DMS153 treated with DMSO at 0.1 percent for 48 hours (cell line): ENCODE data around the gene METAP1D.
A peak's percentile ranks its signal among the peaks of the same experiment; 100 is the strongest.
"Not testable (repeated sequence)": the region's sequence is repeated elsewhere in the genome, so short reads cannot be mapped to it uniquely, and the experiment has no call there.

Source experiments
- DNase-seq: peaks from one replicate; lab custom pipeline; 2025; ENCODE audit not compliant: unreplicated experiment; lab: John Stamatoyannopoulos, UW

Gene METAP1D

GRCh38 chr2:171999604-172000469, at the start of gene METAP1D:
TSS of gene METAP1D (plus strand) at chr2:171999953. CDS start at chr2:171999970, 17 bp downstream.
- peak; percentile 69 for DNase-seq

- DNase-seq: no peak
These were observed 47.5 kb upstream of the METAP1D start for GRCh38 chr2:171952276-171952675.

DNA sequence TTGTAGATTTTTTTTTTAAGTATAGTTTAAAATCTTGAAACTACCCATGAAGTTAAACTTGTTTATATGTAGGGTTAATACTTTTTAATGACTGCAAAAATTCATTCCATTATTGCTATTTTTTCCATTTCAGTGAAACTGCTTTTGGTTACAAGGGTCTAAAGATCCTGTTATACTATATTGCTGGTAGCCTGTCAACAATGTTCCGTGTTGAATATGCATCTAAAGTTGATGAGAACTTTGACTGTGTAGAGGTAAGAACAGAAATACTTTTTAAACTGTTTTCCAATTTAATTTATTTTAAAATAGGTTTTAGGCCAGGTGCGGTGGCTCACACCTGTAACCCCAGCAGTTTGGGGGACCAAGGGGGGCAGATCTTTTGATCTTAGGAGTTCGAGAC, 47.0 kb upstream of the METAP1D start:
- no peak for DNase-seq

GRCh38 chr2:171956135-171956825, 43.5 kb upstream of the METAP1D start:
- no peak for DNase-seq

GRCh38 chr2:171957061-171957460, 42.7 kb upstream of the METAP1D start:
- DNase-seq: peak; percentile 4

DNA sequence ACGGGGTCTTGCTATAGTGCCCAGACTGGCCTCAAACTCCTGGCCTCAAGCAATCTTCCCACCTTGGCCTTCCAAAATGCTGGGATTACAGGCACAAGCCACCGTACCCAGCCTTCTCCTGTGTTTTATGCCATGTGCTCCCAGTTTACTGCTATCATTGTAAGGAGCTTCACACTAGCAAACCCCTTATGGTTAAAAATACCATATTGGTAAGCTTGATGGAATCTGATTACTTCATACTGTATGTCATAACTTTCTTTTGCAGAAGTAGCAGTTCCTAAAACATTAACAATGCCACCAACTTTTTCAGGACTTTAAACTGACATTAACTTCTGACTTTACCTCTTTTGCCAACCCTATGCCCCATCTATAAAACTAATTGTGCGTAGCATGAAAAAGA, 41.3 kb upstream of the METAP1D start:
- no peak for DNase-seq

GRCh38 chr2:171959998-171960397, 39.8 kb upstream of the METAP1D start:
- DNase-seq: no peak

- DNase-seq: no peak
These were observed 39.2 kb upstream of the METAP1D start for GRCh38 chr2:171960570-171960969.

DNA sequence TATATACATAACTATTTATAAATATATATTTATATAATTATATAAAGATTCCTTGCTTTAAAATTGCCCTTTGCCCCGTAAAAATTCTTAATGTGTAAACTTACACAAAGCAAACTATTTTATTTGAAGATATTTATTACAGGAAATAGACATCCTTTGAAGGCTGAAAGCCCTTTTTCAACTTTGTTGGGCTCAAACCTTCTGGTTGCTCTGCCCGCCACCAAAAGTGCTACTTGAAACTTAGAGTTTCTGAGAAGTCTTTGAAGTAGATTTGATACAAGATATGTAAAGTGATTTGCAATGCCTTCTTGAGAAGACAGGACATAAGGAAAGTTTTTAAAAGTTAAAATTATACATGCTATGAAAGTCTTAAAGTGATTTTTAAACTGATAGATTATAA, 36.6 kb upstream of the METAP1D start:
- no peak for DNase-seq

DNA sequence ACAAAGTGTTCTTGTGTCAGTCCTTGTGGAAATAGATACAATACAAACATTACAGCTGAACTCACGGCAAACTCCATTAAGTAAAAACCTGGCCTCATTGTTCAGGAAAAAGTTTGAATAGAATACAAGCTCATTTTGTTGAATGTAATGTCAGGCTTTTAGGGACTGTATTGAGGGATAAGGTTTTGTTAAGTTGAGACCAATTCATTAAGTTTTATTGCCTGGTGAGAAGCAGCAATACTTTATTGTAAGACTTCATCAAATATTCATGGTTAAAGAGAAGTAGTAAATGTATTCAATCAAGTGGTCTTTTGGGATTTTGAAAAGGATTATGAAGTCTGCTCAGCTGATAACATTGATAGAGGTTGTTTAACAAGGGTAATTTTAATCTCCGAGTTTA, 35.4 kb upstream of the METAP1D start:
- peak; percentile 66 for DNase-seq

GRCh38 chr2:171965238-171965637, 34.5 kb upstream of the METAP1D start:
- no peak for DNase-seq

DNA sequence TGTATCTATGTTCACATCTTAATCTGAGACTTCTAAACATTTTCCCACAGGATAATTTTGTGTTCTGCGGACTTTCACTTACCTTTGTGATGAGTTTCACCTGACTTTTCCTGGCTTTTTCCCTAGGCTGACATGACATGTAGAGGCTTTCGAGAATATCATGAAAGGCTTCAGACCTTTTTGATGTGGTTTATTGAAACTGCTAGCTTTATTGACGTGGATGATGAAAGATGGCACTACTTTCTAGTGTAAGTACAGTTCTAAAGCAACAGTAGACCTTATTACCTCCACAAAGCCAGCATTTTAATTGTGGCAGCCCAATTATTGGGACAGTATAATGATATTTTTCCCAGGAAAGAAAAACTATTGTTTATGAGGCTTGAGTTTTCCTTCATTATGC, 34.1 kb upstream of the METAP1D start:
- no peak for DNase-seq

DNA sequence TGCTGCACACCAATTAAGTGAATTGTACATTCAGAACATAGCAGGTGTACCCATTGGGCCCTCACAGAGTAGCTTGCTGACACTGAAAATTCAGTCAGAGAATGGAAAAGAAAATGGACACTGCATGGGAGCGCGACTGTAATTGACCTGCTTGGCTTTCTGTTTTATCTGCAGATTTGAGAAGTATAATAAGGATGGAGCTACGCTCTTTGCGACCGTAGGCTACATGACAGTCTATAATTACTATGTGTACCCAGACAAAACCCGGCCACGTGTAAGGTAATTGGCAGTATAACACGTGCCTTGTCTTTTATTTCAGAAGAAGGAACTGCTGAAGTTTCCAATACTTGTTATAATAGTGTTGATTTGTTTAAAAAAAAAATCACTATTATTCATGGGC, 33.5 kb upstream of the METAP1D start:
- DNase-seq: no peak

GRCh38 chr2:171966688-171967087, 33.1 kb upstream of the METAP1D start:
- no peak for DNase-seq

DNA sequence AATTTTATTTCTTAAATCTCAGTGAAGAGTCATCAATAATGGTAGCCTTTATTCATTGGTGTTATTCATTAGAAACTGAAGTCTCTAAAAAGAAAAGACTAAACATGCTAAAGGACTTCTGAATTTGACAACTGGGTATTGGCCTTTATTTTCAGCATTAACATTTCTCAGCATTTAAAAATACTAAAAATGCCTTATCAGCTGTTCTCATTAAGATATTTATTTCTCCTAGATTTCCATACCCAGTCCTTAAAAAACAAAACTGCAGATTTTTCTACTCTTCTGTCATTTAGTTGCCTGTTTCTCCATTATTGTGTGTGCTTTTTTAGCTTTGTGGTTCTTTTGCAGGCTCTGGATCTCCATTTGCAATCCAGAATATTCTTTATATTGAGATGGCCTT, 31.2 kb upstream of the METAP1D start:
- DNase-seq: no peak

DNA sequence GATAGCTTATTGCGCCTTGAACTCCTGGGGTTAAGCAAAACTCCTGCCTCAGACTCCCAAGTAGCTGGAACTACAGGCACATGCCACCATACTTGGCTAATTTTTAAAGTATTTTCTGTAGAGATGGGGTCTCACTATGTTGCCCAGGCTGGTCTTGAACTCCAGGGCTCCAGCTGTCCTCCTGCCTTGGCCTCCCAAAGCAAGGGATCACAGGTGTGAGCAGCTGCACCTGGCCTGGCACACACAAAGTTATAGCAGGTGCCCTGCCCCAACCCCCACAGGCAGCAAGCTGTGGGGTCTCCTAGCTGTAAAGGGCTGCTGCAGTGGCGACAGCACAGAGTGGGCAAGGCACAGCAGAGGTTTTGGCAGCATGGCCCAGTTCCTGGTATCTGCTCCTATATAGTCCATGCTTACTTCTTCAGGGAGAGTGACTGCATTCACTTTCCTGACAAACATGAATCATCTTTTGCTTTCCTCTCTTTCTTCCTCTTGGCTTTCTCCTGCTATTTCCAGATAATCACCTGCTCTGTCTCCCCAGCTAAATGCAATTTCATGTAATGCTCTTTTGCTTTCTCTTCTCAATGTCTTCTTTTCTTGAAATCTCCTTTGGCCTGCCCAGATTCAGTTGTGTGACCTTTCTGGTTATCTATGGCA, 27.3 kb upstream of the METAP1D start:
- DNase-seq: no peak

- no peak for DNase-seq
These were observed 20.6 kb upstream of the METAP1D start for GRCh38 chr2:171979103-171979502.

- DNase-seq: not testable (repeated sequence)
These were observed 15.8 kb upstream of the METAP1D start for GRCh38 chr2:171983924-171984323.

DNA sequence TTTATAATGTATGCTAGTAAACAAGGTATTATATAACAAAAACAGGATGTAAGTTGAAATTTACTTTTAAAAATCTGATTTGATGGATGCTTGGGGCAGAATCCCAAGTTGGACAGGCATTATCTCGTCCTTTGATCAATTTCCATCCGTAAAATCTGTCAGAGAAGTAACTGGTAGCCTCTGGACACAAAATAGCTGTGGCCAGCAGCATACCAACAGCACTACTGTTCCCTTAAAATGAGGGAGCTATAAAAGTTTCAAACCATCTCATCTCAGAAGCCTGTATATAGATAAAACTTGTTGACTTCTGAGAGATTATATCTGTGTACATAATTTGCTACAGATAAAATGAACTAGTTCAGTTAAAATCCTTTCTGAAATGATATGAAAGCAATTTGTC, 14.7 kb upstream of the METAP1D start:
- no peak for DNase-seq

DNA sequence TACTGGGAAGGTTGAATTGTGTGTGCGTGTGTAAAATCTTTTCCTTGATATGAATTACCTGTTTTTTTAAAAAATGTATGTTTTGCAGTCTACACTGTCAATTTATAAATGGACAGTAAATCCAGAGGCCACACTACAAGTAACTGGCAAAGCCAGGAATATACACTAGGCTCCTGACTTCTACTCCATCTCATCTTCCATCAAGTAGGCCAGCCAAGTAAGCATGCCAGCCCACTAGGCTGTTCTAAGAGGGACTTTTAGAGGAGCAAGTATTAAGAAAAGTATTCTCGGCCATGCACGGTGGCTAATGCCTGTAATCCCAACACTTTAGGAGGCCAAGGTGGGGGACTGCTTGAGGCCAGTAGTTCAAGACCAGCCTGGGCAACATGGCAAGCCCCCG, 13.0 kb upstream of the METAP1D start:
- no peak for DNase-seq

DNA sequence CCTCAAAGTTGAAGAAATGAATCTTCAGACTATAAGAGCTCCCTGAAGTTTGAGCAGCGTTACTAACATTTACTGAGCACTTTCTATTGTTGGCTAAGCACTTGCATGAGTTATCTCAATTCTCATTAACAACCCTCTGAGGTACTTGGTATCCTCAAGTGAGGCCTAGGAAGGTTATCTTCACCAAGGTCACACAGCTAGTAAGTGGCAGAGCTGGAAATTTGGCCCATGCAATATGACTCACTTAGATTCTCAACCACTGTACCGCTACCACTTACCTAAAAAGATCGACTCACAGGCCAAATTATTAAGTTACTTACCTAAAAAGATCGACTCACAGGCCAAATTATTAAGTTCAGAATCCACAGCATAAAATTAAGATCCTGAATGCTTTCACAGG, 8.7 kb upstream of the METAP1D start:
- no peak for DNase-seq

GRCh38 chr2:171995586-171995985, 4.2 kb upstream of the METAP1D start:
- DNase-seq: no peak
